Large intestine (tissue), 3 donors: ENCODE data around the gene OR10AD1. TPM values are rescaled to one million over a fixed set of nuclear protein-coding genes. Genes with fewer than 3 reads are reported as not detected.

Experiments
- DNase-seq, 2 donors: peaks; one replicate each; pipeline versions ENCODE4 v3.0.0 to v3.0.0-alpha.2; 2013
- H3K27ac ChIP-seq: one replicate; pipeline ENCODE4 v1.5.1; 2013; ENCODE audit warnings: low read length
- H3K27me3 ChIP-seq: 2 replicates; pipeline ENCODE4 v1.6.1; 2013; ENCODE audit warnings: low read length; ENCODE audit not compliant: control insufficient read depth, insufficient read depth
- H3K36me3 ChIP-seq: 2 replicates; pipeline ENCODE4 v1.6.1; 2013; ENCODE audit warnings: low read length; ENCODE audit not compliant: control insufficient read depth, insufficient read depth
- H3K4me1 ChIP-seq: one replicate; pipeline ENCODE4 v1.6.1; 2013; ENCODE audit warnings: low read length; ENCODE audit not compliant: control insufficient read depth, insufficient read depth
- H3K4me3 ChIP-seq: one replicate; pipeline ENCODE4 v1.5.1; 2013; ENCODE audit warnings: low read length
- H3K9me3 ChIP-seq: one replicate; pipeline ENCODE4 v1.6.1; 2013; ENCODE audit warnings: mild to moderate bottlenecking, low read depth, low read length, moderate library complexity; ENCODE audit not compliant: control insufficient read depth
- WGBS: methylation state at CpG from one replicate; pipeline ENCODE4 v1.1.5; 2013; ENCODE audit warnings: low lambda C conversion rate; ENCODE audit not compliant: insufficient coverage; 5-methylcytosine and 5-hydroxymethylcytosine counted together
- polyA plus RNA-seq: library from polyadenylated mRNA; unstranded; fragments of 120-200 nt; gene quantifications from one replicate; pipeline ENCODE4 v1.2.1, GENCODE V29; 2013

OR10AD1 gene
- polyA plus RNA-seq, 1 donor = 0.37 TPM

DNA sequence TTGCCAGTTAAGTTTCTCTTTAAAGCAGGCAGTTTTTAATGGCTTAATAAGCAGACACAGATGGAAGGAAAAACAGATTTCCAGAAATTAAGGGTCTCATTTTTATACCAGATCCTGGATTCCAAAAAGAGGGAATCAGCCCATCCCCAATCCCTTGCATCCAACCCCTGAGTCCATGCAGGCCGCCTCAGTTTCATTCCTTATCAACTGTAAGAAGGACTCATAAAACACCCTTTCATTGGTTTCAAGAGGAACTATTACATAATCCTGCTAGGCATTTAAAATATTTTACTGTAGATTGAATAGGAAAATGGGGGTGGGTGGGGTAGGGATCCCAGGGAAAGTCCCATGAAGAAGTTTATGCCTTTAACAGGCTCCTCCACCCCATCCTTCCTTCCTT is 10.2 kb downstream of the OR10AD1 start:
- Histone ChIP-seq H3K27me3 (peaks cover 4% of the 10 kb centered on the region), H3K36me3 (no peaks in the 10 kb centered on the region), H3K4me1 (peaks cover 4% of the 10 kb centered on the region), H3K4me3 (no peak overlapping the region), H3K9me3 (no peaks in the 10 kb centered on the region), H3K27ac (no peak overlapping the region)
- DNase-seq = no peak
- no CpG with 5 or more reads among the region's 1 CpG for WGBS

DNA sequence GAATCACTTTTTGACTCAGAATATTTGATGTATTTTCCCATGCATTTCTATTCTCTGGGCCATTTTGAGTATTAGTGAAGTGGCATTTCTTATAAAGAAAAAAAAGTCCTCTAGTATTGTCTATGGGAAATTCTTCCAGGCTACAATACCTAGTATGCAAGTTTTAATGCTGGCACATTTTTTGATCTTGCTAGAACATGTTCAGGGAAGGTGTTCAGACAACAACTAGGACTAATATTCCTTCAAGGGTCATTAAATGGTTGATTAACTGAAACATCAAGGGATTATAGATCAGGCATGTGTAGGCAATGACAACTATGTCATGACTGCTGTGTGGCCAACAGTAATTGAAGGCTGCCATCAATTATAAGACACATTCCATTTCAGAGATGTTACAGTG is 12.0 kb downstream of the OR10AD1 start:
- peaks cover 12% of the 10 kb centered on the region for H3K27me3 ChIP-seq
- no peak overlapping the region for H3K27ac ChIP-seq
- no peaks in the 10 kb centered on the region for H3K36me3 ChIP-seq
- H3K4me1 ChIP-seq = no peaks in the 10 kb centered on the region
- no peaks in the 10 kb centered on the region for H3K9me3 ChIP-seq
- H3K4me3 ChIP-seq = no peak overlapping the region
- DNase-seq = no peak

DNA sequence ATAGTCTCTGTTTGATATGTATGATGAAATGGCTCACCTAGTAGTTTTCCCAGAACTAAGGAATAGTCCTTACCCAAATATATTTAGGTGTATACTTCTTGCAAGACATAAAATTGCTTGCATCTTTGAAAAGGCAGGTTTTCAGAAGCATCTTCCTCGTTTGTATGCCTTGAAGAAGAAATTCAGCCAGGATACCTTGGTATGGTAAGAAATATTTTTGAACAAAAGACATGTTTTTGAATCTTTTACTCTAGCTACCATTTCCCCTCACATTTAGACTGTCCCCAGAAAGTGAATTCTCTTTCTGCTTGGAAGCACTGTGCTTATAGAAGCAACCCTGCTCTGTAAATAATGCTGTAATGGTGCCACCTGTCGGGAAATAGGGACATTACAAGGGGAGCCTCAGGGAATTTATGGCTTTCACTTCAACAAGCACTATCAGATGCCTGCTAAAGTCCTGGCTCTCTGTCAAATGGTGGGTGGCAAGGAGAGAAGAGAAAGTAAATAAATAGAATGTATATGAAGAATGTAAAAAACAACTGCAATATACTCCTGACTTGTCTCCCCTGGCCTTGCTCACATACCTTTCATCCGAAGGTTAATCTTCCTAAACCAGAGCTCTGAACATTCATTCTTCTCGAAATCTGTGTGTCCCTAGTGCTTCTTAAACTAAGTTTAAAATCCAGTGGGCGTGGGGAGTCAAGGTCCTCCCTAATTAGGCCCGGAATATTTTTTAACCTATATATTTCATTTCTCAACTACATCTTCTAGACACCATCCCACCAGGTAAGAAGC is 13.6 kb downstream of the OR10AD1 start:
- no peak overlapping the region for H3K4me3 ChIP-seq
- H3K36me3 ChIP-seq = no peaks in the 10 kb centered on the region
- H3K4me1 ChIP-seq = peaks cover 1% of the 10 kb centered on the region
- DNase-seq = peak; percentile 82 to 89
- peaks cover 28% of the 10 kb centered on the region for H3K27me3 ChIP-seq
- 41% methylated on average over 2 of the region's 6 CpGs for WGBS
- no peaks in the 10 kb centered on the region for H3K9me3 ChIP-seq
- H3K27ac ChIP-seq = no peak overlapping the region

DNA sequence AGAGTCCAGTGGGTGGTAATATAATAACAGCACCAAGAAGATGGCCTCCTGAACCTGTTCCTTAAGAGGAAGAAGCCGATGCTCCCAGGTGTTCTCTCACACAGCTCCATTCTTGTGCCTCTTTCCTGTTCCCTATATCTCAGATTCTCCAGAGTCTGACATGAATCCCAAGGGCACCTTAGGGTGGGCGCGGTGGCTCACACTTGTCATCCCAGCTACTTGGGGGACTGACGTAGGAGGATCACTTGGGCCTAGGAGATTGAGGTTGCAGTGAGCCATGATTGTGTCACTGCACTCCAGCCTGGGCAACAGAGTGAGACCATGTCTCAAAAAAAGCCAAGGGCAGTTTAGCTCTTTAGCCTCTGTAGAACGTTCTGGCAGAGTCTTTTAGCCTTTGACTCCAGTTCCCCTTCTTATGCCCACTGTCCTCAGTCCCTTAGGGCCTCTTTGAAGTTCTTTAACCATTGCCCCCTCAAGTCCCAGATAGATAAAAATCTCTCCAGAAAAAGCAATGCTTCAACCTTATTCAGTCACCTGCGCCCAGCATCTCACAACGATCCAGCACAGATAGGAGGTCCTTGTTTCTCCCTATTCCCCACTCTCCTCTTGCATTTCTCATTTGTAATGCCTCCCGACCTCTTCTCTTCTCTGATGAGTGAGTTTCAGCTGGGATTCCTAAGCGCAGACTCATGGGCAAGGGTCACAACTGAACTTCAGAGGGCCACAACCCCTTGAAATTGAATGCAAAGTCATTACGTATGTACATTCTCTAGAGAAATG is 15.0 kb downstream of the OR10AD1 start:
- H3K27ac ChIP-seq = no peak overlapping the region
- peaks cover 10% of the 10 kb centered on the region for H3K4me1 ChIP-seq
- no peak for DNase-seq
- no peaks in the 10 kb centered on the region for H3K9me3 ChIP-seq
- no peak overlapping the region for H3K4me3 ChIP-seq
- WGBS = 54% methylated on average over 4 of the region's 10 CpGs
- H3K36me3 ChIP-seq = no peaks in the 10 kb centered on the region
- peaks cover 40% of the 10 kb centered on the region for H3K27me3 ChIP-seq

DNA sequence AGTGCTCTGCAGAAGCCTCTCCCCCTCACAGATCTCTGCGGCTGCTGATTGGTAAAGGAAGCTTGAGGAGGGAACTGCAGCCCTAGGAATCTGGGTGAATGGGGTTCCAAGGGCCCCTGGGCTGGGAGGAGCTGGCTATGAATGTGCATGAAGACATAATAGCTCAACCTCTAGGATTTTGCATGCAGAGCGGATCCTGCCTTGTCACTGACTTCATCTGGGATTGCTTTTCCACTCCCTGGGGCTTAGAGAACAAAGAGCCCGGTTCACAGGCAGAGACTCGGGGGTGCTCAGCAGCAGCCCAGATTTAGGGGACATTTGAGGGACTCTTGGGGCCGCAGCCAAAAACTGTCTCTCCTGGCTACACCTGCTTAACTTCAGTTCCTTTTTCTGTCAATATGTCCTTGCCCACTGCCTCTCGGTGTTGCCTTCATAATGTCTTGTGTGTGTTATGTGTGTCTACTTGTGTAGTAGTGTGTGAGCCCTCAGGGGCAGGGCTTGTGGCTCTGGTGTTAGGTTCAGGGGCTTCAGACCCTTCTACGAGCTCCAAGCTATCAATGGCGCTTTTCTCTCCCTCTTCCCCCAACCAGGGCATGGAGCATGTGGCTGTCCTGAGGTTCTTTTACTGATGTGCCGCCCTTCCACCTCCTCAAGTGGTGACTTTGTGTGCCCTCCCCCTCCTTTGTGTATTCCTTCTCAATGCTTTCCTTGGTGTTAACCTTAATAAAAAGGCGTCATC is 17.7 kb downstream of the OR10AD1 start:
- Histone ChIP-seq H3K9me3 (no peaks in the 10 kb centered on the region), H3K27me3 (peaks cover 63% of the 10 kb centered on the region), H3K4me3 (no peak overlapping the region), H3K4me1 (peaks cover 17% of the 10 kb centered on the region), H3K36me3 (no peaks in the 10 kb centered on the region), H3K27ac (no peak overlapping the region)
- no peak for DNase-seq
- WGBS = no CpG with 5 or more reads among the region's 10 CpGs

DNA sequence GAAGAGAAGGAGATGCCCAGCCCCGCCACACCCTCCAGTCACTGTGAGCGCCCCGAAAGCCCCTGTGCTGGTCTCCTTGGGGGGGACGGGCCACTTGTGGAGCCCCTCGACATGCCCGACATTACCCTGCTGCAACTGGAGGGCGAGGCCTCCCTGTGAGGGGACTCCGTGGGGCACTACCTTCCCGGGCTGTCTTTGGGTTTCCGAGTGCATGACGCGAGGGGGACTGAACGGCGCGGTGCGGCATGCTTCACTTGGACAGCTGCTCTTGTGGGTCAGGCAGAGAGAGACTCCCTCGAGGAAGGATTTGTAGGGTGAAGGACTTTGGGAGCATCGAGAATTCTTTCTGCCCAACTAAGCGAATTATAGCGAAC is 18.6 kb downstream of the OR10AD1 start:
- 0% methylated on average over 1 of the region's 20 CpGs for WGBS
- peaks cover 17% of the 10 kb centered on the region for H3K4me1 ChIP-seq
- peak overlapping the region; percentile 44 for H3K4me3 ChIP-seq
- no peak for DNase-seq
- no peak overlapping the region for H3K27ac ChIP-seq
- H3K36me3 ChIP-seq = no peaks in the 10 kb centered on the region
- H3K9me3 ChIP-seq = no peaks in the 10 kb centered on the region
- H3K27me3 ChIP-seq = peaks cover 70% of the 10 kb centered on the region

DNA sequence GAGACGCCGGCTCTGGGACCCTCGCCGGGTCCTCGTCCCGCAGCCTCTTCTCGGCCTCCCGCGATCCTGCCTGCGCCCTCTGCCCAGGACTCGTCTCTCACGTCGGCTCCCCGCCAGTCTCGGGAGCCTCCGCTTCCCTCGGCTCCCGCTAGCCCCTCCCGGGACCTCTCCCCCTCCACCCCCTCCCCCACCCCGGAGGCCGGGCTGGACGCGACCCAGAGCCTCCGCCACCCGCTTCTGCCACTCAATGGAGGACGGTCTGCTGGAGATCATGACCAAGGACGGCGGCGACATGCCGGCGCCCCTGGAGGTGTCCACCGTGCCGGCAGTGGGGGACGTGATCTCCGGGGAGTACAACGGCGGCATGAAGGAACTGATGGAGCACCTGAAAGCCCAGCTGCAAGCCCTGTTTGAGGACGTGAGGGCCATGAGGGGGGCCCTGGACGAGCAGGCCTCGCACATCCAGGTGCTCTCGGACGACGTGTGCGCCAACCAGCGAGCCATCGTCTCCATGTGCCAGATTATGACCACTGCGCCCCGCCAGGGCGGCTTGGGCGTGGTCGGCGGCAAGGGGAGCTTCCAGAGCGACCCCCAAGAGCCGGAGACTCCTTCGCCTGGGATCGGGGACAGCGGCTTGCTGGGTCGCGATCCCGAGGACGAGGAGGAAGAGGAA is 19.1 kb downstream of the OR10AD1 start:
- no peak for DNase-seq
- WGBS = no CpG with 5 or more reads among the region's 61 CpGs

DNA sequence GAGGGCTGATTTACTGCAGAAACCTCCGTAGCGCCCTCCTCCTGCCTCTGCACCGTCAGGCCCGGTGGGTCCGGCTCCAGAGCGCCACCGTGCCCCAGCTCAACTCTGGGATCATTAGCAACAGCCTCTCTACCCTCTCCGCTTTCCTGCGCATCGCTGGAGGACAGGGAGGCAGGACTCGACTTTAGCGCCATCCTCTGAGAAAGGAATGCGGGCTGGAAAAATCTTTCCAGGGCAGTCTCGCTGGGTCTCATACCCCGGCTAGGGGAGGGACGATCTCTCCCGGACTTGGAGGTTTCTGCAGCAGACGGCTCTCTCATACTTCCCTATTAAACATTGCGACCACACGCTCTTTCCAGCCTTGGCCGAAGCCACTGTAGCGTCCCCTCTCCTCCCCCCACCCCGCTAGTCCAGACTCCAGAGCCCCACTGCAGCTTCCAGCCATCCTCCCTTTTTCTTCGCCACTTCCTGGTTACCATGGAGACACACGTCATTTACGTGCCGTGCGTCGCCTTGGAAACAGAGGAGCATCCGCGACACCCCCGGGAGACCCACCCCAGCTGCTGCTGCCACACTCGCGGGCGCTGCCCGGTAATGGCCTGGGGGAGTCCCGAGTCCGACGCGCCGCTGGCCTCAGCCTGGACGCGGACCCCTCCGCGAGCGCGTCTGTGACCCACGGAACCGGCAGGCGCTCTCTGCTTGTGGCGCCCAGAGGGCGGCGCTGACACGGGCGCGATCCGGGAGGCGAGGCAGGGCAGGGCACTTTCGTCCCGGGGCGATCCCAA is 19.8 kb downstream of the OR10AD1 start, which contains the start of gene CCDC184:
Gene CCDC184, plus strand, starts transcription at position 554 of the 785 bp plus-strand sequence. CDS start 479 bp downstream, outside the sequence.
- peak; percentile 49 to 76 for DNase-seq
- H3K27me3 ChIP-seq = peaks cover 81% of the 10 kb centered on the region
- H3K36me3 ChIP-seq = no peaks in the 10 kb centered on the region
- H3K27ac ChIP-seq = no peak within 1 kb of the TSS
- WGBS = no CpG with 5 or more reads among the region's 61 CpGs
- H3K4me3 ChIP-seq = peak within 1 kb of the TSS; percentile 44
- no peaks in the 10 kb centered on the region for H3K9me3 ChIP-seq
- peaks cover 17% of the 10 kb centered on the region for H3K4me1 ChIP-seq

More for the DNA sequence above, 19.1 kb downstream of the OR10AD1 start:
- H3K27me3 ChIP-seq = peaks cover 75% of the 10 kb centered on the region
- no peaks in the 10 kb centered on the region for H3K9me3 ChIP-seq
- no peak overlapping the region for H3K27ac ChIP-seq
- peak overlapping the region; percentile 44 for H3K4me3 ChIP-seq
- H3K36me3 ChIP-seq = no peaks in the 10 kb centered on the region
- H3K4me1 ChIP-seq = peaks cover 17% of the 10 kb centered on the region

DNA sequence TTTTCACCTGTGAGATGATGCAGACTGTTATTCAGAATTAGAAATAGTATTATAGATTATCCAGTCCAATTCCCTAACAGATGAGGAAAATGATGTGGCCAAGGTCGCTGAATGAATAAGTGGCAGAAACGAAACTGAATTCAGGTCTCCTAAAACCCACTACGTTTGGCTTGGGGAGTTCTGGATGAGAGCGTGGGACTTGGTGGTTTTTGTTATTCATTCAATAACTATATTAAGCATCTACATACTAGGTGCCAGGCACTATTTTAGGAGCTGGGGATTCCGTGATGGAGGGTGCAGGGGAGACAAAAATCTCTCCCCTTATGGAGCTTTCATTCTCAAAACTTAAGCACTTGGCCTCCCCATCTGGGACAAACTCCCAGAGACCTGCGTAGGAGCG is 20.5 kb downstream of the OR10AD1 start:
- DNase-seq = no peak
- Histone ChIP-seq H3K9me3 (no peaks in the 10 kb centered on the region), H3K27ac (no peak overlapping the region), H3K4me3 (peak overlapping the region; percentile 44), H3K4me1 (peaks cover 17% of the 10 kb centered on the region), H3K36me3 (no peaks in the 10 kb centered on the region), H3K27me3 (peaks cover 82% of the 10 kb centered on the region)
- 80% methylated on average over 1 of the region's 7 CpGs for WGBS
